ENCODE results near the gene HTR4. TPM values are rescaled to one million over a fixed set of nuclear protein-coding genes. Genes with fewer than 3 reads are reported as not detected.

The HTR4 gene
- total RNA-seq, 1 experiment from 2014 or later, result not detected

DNA sequence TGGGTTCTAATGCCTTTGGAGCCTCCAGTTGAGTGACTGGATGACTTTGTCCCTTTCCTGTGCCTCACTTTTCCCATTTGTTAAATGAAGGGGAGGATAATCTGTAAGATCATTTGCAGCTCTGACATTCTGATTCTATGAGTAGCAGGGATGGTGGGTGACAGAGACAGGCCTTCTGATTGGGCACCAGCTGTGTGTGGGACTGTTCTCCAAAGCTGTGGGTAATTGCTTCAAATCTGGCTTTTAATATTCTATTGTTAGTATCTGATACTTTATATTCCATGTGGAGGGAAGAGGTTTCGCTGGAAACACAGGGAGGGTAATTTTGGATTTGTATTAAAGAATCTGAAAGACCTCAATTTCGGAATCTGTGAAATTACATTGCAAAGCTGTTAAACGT is 167.9 kb downstream of the HTR4 start:
- no peak overlapping the region for H3K9ac ChIP-seq (ENCODE audit: extremely low read depth, insufficient read length, low read length)
- H3K27me3 Mint-ChIP-seq (ENCODE audit: low read depth), result peaks cover 84% of the 10 kb centered on the region
- H2BK12ac ChIP-seq (ENCODE audit: insufficient read length, low read depth, low read length), result no peak overlapping the region
- TF ChIP-seq, protein P1, sequence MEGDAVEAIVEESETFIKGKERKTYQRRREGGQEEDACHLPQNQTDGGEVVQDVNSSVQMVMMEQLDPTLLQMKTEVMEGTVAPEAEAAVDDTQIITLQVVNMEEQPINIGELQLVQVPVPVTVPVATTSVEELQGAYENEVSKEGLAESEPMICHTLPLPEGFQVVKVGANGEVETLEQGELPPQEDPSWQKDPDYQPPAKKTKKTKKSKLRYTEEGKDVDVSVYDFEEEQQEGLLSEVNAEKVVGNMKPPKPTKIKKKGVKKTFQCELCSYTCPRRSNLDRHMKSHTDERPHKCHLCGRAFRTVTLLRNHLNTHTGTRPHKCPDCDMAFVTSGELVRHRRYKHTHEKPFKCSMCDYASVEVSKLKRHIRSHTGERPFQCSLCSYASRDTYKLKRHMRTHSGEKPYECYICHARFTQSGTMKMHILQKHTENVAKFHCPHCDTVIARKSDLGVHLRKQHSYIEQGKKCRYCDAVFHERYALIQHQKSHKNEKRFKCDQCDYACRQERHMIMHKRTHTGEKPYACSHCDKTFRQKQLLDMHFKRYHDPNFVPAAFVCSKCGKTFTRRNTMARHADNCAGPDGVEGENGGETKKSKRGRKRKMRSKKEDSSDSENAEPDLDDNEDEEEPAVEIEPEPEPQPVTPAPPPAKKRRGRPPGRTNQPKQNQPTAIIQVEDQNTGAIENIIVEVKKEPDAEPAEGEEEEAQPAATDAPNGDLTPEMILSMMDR (conservative IDR thresholded peaks at IDR 0.05), result no peak
- H4K20me1 ChIP-seq (ENCODE audit: control insufficient read depth, insufficient read depth, insufficient read length), result no peaks in the 10 kb centered on the region
- no peaks in the 10 kb centered on the region; the same call in 1 of the 2 replicates for H3K27me3 ChIP-seq (ENCODE audit: insufficient read depth, low read length)
- no peaks in the 10 kb centered on the region for H3K23me2 ChIP-seq (ENCODE audit: insufficient read length, low read depth, low read length, poor library complexity, severe bottlenecking)
- H3K4me2 ChIP-seq (ENCODE audit: insufficient read depth, insufficient read length, low read length), result no peak overlapping the region
- WGBS (ENCODE audit: extremely low coverage, insufficient read length, low lambda C conversion rate), result no CpG with 5 or more reads among the region's 3 CpGs
- no peaks in the 10 kb centered on the region for H3K79me1 ChIP-seq (ENCODE audit: insufficient read depth, low read depth, low read length, poor library complexity, severe bottlenecking)
- no peak overlapping the region for H4K8ac ChIP-seq (replicated peaks; ENCODE audit: insufficient read length, low read depth, low read length)
- no peak overlapping the region for H2BK15ac ChIP-seq (ENCODE audit: low read depth, low read length)
- no peak overlapping the region for H2BK5ac ChIP-seq (ENCODE audit: insufficient read length, low read length)
- no peak overlapping the region for H3K4me3 Mint-ChIP-seq
- no peak overlapping the region for H4K5ac ChIP-seq (ENCODE audit: insufficient read length, low read depth, low read length)
- no peaks in the 10 kb centered on the region for H3K9me3 ChIP-seq (ENCODE audit: control insufficient read depth, low read depth, low read length)
- H3K9me3 Mint-ChIP-seq, result no peaks in the 10 kb centered on the region
- H3K4me1 ChIP-seq (ENCODE audit: insufficient read depth, low read length), result no peaks in the 10 kb centered on the region
- no peak overlapping the region for H4K91ac ChIP-seq (ENCODE audit: insufficient read length, low read depth, low read length)
- no peak overlapping the region for H3K4ac ChIP-seq (ENCODE audit: low read depth, low read length)
- no peak overlapping the region for H2BK120ac ChIP-seq (ENCODE audit: low read depth, low read length, poor library complexity, severe bottlenecking)
- no peak overlapping the region for H2BK20ac ChIP-seq (ENCODE audit: low read depth, low read length, poor library complexity, severe bottlenecking)
- H2AK5ac ChIP-seq (ENCODE audit: insufficient read length, low read length), result no peak overlapping the region
- no peak overlapping the region for H3K27ac ChIP-seq (ENCODE audit: insufficient read length, low read depth, low read length)
- H3K27ac Mint-ChIP-seq, result no peak overlapping the region
- H3K18ac ChIP-seq (ENCODE audit: insufficient read length, low read depth, low read length), result no peak overlapping the region
- H3K4me1 Mint-ChIP-seq, result peaks cover 0 to 10% of the 10 kb centered on the region in 2 experiments; a peak in 3 of 4 replicates
- no peak overlapping the region for H3K56ac ChIP-seq (ENCODE audit: insufficient read length, low read depth, low read length)
- H3K36me3 Mint-ChIP-seq (ENCODE audit: insufficient read depth in 1 of 3, low read depth in 3 of 3), result no peaks in the 10 kb centered on the region
- no peaks in the 10 kb centered on the region for H3K79me2 ChIP-seq (ENCODE audit: insufficient read depth, low read length)
- H3K23ac ChIP-seq (ENCODE audit: insufficient read length, low read depth, low read length), result no peak overlapping the region
- H2AFZ ChIP-seq (ENCODE audit: low read length), result no peak overlapping the region
- H3K14ac ChIP-seq (ENCODE audit: insufficient read depth, low read length), result no peak overlapping the region
- DNase-seq, result no peak
- H3T11ph ChIP-seq (ENCODE audit: low read length), result no peak overlapping the region
